Fibroblast of skin of right quadriceps (primary cell): Measurements from ENCODE around the gene RAMP1.

Source experiments
- DNase-seq: peaks from one replicate; pipeline ENCODE4 v3.0.0-alpha.2; 2013

The RAMP1 gene

DNA sequence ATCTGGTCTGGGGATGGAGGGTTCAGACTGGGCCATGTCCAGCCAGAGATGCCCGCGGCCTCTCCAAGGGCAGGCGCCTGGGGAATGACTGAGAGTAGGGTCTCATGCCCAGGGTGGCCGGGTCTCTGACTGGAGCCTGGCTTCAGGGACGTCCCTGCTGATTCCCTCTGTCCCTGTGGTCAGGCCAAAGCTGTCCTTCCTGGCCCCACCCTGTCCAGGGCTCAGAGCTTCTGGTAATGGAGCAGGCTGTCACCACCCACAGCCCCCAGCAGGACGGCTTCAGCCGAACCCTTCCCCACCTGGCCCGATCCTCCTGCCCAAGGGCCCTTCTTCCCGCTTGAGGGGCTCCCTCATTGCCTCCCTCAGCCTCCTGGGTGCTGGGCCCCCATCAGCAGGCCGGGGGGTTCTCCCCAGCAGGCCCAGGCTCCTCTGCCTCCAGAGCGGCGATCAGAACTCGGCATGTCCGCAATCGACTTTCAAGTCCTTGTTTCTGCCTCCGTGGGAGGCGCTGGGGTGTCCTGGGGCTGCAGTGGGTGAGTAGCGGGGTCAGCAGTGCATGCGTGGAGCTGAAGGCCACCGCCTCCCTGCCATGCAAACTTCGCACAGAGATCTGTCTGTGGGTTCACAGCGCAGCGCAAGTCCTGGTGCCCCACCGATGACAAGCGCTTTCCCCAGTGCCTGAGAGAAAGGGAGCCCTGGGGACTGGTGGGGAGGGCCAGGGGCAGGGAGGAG, 18.3 kb downstream of the RAMP1 start:
- DNase-seq: no peak

DNA sequence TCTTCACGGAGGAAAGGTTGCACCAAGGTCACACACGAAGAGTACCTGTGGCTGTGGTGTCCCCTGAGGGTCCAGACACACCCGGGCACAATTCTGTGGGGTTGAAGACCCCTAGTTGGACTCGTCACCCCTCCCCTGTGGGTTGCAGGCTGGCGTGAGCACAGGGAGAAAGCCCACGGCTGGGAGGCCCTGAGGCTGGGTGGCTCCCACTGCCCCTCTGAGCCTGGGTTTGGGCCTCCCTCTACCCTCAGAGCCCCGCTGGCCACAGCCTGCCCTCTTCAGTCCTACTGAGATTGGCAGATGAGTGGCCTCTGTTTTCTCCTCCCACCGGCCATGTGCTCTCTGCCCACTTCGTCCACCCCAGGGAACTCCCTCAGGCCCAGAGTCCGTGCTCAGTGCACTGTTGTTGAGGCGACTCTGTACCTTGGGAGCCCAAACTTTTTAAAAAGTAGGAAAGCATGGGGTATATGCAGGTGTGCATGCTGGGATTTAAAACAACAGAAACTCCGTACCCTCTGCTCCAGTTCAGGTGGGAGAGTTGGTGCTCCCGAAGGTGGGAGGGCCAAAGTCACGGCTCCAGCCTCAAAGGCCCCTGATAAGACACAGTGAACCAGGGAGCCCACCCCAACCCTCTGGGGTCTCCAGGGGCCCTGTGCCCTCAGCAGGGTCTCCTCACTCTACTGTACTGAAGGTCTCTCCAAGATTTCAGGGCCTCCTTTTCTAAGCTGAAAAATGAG, 19.1 kb downstream of the RAMP1 start:
- DNase-seq: no peak

DNA sequence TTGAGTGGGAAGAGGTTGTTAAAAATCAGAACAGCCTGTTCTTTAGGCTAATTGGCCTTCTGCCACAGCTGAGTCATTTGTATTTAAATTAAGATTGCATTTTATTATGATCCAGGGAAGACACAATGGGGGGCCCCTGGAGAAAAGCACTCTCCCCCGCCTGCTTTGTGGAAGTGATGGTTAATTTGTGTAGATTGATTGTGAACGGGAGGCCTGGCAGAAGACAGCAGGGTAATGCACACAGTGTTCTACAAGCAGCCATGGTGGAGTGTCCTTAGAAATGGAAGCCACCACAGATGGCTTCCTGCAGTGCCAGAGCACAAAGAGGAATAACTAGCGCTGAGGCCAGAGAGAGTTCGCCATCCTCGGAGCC, 19.6 kb downstream of the RAMP1 start:
- DNase-seq: peak; percentile 70

DNA sequence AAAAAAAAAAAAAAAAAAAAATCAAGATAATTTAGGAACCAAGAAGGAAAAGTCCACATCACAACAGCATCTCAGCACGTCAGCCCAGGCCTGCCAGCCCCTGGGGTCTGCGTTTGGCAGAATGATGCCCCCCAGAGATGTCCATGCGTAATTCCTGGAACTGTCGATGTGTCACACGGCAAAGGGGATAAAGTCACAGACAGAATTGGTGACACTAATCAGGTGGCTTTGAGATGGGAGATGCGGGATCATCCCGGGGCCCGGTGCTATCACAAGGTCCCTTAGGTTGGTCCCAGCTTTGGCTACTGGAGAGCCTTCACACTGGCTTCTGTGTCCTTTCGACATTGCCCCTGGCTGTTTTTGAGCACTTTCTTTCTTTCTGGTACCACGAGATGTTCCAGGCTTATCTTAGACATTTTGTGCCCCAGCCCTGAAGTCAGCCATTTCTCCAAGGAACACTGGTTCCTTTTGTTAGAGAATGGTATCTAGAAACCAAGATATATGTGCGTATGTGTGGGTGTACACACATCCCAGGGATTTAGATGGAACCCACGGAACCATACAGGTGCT, 20.7 kb downstream of the RAMP1 start:
- DNase-seq: no peak

DNA sequence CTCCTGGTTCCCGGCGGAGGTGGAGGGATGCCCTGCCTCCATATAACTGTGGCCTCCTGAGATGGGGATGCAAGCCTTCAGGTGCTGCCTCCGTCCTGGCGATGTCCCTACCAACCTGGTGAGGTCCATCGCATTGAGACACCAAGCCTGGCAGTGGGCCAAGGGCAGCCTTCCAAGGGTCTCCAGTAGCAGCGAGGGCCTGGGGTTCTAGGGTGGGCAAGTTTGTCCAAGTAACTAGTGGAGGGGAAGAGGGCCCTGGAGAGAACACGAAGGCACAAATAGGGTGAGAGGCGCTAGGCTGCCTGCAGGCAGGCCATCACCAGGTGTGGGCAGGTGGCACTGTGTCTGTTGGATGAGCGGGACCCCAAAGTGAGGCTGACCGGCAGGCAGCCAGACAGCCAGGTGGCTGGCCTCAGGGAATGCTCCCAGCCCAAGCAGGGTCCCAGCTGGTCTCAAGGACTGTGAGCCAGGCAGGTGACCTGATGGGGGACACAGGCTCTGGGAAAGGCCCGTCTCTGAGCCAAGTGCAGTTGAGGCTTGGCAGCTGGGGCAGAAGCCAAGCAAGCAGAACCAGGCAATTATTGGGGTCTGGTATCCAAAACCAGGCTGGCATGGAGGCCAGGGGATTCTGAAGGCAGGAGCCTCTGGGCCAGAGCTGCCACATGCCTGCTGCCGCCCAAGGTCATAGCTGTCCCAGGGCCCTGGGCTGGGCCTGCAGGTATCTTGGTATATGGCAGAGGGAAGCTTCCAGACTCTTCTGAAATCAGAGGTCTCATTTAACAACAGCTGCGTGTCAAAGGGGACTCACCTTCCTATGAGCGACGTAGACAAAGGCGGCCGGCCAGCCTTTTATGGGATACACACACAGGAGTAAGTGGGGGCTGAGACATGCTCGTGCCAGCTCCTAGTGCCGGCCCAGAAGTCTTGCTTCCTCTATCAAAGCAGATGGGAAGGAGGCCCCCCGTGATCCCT, 23.4 kb downstream of the RAMP1 start:
- no peak for DNase-seq

DNA sequence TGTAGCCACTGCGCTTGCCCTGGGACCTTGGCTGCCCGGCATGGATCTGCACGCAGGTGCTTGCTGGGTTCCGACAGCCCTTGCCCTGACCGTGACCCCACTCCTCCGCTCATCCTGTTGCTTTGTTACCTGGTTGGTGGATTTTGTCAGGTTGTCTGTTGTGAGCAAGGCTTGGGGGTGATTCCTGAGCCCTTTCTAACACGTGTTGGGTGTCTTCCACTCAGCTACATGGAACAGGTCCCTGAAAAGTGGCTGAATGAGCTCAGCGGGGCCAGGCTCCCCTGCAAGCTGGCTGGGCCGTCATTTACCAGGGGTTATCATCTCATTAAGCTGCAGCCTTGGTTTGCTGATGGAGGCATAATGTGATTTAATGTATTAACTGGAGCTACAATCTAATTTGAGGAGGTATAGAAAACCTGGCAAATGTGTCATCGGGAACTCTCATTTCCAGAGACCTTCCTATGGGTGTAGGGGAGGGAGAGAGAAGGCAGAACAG, 24.6 kb downstream of the RAMP1 start:
- no peak for DNase-seq

DNA sequence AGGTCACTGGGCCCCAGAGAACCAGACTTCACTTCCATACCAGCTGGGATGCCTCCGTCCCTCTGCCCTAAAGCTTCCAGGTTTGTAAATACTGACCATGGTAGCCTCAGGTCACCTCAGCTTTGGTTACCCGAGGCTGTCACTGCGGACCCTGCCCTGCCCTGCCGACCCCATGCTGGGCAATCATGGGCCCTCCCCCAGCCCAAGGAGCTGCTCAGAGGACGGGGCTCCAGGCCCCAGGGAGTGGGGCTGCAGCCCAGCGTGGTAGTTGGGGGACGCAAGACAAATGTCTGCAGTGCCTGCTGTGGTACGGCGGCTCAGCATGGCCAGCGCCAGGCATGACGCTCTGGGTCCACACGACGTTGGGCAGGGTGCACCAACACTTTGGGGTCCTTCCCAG, 25.3 kb downstream of the RAMP1 start:
- DNase-seq: no peak

DNA sequence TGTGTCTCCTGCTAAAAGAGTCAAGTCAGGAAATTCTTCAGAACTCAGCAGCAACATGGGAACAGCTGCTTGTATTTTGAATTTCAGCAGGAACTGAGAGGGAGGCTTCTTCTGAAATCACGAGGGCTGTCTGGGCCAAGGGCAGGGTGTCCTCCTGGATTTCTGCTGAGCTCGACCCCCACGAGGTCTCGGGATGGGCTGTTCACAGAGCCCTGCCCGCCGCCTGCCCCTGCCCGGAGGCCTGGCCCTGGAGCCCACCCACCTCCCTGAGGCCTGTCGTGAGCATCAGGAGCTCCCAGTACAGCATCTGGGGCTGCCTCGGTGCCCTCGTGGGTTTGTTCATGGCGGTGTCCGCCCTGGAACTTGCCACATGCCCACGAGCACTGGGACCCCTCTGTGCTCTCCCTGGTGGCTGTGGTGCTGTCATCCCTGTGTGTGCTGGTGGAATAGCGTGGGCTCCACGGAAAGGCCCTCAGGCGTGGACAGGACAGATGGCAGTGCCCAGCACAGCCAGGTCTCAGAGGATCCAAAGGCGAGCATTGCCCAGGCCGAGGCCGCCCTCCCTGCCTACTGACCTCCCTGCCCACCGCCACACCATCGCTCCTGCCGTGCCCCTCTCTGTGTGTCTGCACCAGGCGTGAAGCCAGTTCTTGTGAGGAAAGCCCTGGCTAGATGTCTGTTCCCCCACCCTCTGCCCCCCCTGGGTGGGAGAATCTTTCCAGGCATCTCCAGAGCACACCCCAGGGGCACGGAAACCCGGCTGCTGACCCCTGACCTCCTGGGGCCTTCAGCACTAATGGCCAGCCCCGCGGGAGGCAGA, 25.9 kb downstream of the RAMP1 start:
- DNase-seq: no peak

DNA sequence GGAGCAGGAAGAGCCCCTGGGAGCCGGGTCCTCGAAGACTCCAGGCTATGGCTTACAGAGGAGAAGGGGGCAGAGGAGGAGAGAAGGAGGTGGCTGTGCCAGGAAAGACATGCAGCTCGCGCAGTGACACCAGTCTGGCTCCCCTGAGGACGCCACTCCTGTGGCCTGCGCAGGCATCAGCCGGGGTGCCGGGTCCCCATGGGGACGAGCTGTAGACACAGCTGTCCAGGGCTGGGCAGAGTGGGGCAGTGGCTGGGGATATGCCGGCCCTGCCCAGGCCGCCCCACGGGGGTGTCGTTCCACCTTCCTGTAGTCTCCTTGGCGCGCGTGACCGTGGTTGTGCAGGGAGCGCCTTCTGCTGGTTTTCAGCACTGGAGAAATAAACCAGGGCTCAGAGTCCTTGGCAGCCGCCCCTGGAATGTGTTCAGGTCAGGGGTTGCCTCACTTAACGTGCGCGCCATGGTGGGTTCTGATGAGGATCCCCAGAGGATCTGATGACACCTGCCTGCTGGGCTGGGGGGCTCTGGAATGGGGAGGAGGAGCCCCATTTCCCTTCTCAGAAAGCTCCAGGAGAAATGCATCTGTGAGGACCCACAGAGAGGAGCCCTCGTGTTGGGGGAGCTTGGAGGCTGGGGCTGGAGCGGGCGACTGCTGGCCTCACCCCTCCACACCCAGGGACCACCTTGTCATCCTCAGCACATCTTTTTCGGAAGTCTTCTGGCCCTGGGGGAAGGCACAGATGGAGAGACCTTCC, 26.7 kb downstream of the RAMP1 start:
- no peak for DNase-seq

DNA sequence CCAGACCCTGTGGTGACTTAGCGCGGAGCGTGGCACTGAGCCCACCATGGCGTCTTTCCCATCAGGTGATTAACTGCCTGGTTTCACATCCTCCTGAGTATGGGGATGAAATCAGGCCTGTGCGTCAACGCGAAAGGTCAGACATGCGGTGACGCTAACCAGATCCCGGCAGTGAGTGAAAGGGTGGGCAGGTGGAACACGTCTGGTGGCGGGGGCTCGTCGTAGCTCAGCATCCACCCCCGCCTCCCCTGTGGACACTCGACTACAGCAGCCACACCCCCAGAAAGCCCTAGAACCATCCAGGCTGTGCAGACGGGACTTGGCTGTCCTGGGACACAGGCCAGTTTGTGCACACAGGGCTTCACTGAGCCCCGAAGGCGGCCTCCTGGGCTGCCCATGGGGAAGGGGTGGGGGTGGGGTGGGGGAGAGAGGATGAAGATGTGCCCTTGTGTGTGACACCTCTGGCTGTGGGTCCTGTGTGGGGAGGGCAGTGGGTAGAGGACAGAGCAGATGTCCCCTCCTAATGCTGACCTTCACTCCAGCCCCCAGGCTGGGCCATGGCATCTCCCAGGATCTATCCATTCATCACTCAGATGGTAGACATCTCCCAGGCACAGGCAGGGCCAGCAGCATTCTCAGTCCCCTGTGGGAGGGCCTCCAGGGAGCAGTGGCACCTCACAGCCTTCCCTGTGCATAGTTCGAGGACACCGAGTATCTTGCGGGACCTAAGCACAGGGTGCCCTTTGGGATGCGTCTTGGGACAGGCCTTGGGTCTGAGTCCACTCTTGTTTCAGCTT, 27.5 kb downstream of the RAMP1 start:
- peak; percentile 43 for DNase-seq

DNA sequence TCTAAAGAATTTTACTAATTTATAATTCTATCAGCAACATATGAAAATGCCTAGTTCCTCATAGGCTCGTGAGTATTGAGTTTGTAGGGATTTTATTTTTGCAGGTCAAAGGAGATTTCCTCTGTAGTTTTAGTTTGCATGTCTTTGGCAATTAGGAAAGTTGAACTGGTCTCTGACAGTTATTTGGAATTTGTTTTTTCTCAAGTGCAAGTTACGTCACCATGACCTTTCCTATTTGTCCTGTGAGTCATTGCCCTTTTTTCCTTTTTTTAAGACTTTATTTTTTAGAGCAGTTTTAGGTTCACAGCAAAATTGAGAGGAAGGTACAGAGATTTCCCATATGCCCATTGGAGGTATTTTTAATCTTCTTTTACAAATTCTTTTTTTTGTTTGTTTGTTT, 29.0 kb downstream of the RAMP1 start:
- peak; percentile 29 for DNase-seq

DNA sequence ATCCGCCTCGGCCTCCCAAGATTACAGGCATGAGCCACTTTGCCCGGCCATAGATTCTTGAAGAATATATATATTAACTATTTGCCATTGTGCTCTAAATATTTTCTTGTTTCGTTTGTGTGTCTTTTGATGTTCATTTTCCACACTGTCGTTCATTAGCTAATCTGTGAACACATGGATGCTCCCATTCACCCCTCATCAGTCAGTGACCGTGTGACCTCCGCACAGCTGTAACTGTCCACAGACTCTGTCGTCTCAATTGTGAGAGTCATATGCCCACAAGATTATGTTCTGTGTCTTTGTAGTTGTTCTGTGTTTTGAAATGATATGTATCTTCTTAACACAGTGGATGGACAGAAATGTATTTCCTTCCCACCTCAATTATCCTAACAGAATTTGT, 29.6 kb downstream of the RAMP1 start:
- no peak for DNase-seq

DNA sequence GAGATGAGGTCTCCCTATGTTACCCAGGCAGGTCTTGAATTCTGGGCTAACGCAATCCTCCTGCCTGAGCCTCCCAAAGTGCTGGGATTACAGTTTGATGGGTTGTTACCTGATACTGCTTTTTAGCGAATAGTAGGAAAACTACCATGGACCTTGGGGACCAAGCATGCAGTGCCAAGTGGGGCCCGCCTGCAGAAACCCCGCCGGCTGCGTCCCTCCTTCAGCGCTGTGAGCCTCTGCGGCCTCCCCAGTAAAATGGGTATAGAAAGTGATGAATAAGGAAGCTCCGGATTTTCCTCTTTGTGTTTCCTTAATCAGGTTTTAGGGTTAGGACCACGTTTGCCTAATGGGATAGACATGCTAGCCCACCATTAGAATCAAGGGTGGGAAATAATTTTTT, 30.4 kb downstream of the RAMP1 start:
- no peak for DNase-seq

DNA sequence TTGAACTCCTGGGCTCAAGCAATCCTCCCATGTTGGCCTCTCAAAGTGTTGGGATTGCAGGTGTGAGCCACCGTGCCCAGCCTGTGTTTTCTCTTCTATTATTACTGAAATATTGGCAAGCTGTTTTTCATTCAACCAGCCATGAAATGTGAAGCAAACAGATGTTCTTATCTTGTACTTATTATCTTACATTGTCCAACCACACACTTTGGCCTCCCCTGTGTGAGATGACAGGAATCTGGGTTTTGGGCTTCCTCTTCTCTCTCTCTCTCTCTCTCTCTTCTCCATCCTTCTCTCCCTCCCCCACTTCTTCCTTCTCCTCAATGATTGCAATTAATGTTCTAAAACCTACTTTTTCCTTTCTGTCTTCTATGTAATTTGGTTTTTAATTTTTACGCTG, 33.1 kb downstream of the RAMP1 start:
- DNase-seq: no peak

DNA sequence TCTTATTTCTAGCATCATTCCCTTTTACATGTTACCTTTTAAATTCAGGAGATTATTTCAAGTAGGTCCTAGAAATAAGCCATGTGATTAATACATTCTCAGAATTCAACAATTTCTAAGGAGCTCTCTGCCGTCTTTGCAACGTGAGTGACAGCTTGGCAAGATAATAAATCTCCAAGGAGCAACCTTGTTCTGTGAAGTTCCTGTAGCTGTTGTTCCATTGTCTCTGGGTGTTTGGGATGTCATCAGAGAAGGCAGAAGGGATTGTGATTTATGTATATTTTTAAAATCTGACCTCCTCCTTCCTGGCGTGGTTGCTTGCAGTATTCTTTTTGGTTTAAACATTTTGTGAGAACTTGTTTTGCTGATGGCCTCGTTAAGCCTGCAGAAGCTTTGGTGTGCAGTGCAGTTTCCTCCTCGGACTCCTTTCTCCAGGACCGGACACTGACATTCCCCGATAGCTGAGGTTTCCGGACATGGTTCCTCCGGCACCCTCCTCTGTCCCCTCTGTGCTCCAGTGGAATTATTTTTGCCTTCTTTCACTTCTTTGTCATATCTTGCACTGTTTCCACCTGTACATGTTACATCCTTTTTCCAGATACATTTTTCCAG, 33.7 kb downstream of the RAMP1 start:
- DNase-seq: no peak

DNA sequence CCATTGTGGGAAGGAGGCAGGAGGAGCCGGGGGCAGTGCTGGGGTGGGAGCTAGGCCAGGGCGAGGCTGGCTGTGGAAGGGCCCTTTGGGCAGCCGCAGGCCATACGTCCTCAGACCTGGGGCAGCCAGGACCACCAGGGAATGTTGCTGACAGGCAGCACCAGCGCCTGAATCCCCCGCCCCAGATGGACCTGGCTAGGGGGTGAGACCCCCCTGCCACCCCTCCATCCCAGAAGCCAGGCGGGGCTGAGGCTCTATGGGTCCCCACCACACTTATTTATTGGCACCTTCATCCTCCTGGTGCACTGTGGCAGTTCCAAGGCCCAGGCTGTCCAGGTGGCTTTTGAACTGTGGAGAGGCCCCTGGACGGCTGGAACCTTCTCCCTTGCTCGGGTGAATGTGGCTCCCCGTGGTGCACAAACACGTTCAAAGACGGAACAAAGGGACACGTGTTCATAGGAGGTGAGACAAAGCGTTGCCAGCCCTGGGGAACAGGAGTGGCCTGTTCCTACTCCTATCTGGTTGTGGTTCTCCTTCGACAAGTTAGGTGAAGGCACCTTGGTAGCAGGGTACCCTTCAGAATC, 35.1 kb downstream of the RAMP1 start:
- DNase-seq: no peak

DNA sequence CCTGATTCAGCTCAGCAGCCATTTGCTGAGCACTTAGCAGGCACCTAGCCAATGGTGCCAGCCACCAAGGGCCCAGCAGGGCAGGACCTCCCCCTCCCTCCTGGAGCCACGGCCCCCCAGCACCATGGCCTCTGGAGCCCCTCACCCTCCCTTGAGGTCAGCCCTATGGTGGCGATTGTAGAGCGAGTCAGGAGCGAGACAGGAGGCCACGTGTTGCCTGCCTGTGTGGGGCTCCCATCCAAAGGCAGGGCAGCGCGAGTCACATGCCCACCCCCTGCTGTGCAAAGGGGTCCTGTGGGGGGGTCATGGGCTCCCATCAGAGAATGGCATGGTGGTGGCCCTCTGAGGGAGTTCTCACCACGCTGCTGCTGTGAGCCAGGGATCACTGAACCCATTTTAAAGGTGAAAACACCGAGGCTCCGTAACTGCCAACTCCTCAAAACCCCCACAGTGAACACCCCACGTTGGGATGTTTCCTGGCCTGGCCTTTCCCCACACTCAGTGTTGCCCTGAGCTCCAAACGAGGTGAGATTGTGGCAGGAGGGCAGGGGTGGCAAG, 35.6 kb downstream of the RAMP1 start:
- no peak for DNase-seq

DNA sequence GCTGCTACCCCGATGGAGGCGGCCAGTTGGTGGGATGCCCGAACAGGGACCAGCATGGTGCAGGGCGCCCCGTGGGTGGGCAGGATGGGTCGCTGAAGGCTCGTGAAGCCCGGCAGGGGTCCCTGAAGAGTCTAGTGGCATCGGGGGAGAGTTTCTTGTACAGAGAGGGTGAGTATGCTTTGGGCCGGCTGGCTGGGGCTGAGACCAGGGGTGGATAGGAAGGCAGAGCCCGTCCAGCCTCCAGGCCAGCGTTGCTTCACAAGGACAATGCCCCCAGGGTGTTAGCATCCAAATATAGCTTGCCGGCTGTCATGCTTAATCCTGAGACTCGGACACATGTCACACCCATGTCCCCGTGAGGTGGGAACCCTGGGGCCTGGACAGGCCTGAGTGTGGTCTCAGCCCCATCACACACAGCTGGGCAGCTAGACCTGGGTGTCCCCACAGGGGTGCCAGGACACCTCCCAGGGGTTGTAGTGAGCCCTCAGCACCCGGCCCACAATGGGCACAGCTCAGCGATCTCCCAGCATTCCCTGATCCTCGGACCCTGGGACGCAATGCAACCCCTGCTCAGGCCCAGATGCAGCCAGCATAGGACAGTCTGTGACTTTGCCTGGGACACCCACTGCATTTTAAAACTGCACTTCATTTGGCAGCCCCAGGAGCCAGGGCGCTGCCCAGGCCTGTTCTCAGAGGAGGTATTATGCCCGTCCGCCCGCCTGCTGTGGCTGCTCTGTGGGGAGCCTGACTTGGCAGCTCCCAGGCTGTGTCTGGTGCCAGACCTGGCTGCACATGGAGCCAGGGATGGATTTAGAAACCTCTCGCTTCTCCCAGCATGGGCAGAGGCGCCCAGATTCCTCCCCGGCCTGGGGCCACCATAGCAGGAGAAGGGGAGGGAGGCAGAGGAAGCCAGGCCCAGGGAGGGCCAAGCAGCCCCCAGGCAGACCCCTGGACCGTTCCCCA, 36.4 kb downstream of the RAMP1 start:
- DNase-seq: no peak
